MM.1S (cell line): ENCODE data around the gene MME.

Experiments used
- CTCF ChIP-seq: fragments of 300-600 bp; sonication (generic); IDR thresholded peaks from 2 replicates; pipeline ENCODE4 v1.5.1; 2016; ENCODE audit warnings: antibody characterized with exemption, low read length, mixed read lengths
- EZH2 ChIP-seq: fragments of 300-600 bp; sonication (generic); optimal IDR thresholded peaks from 2 replicates; pipeline ENCODE3; 2017; ENCODE audit warnings: low read depth, mild to moderate bottlenecking, antibody characterized with exemption, low read length, mixed read lengths

DNA sequence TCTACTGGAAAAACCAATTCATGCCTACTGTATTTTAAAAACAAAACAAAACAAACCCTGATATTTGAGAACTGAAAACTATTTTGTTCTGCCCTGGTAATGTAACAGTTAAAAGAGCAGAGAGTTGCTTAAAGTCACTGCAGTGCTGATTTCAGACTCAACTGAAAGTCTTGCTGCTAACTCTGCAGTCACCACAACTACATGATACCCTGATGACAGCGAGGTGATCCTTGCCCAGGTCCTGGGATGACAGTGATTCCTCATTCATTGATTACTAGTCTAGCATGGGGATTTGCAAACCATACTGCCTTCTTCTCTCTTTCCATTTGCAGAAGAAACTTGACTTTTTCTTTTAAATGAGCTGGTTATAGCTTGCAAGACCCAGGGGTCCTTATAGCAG lies 67.5 kb downstream of the MME start:
- no peak for TF ChIP-seq CTCF
- no peak for TF ChIP-seq EZH2
